ENCODE results near the gene HSPA12B.

- TF ChIP-seq, protein P1, sequence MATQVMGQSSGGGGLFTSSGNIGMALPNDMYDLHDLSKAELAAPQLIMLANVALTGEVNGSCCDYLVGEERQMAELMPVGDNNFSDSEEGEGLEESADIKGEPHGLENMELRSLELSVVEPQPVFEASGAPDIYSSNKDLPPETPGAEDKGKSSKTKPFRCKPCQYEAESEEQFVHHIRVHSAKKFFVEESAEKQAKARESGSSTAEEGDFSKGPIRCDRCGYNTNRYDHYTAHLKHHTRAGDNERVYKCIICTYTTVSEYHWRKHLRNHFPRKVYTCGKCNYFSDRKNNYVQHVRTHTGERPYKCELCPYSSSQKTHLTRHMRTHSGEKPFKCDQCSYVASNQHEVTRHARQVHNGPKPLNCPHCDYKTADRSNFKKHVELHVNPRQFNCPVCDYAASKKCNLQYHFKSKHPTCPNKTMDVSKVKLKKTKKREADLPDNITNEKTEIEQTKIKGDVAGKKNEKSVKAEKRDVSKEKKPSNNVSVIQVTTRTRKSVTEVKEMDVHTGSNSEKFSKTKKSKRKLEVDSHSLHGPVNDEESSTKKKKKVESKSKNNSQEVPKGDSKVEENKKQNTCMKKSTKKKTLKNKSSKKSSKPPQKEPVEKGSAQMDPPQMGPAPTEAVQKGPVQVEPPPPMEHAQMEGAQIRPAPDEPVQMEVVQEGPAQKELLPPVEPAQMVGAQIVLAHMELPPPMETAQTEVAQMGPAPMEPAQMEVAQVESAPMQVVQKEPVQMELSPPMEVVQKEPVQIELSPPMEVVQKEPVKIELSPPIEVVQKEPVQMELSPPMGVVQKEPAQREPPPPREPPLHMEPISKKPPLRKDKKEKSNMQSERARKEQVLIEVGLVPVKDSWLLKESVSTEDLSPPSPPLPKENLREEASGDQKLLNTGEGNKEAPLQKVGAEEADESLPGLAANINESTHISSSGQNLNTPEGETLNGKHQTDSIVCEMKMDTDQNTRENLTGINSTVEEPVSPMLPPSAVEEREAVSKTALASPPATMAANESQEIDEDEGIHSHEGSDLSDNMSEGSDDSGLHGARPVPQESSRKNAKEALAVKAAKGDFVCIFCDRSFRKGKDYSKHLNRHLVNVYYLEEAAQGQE (IDR thresholded peaks at IDR 0.05), result peak; percentile 84
- peak; percentile 94 for TF ChIP-seq POLR2A (IDR thresholded peaks at IDR 0.05; ENCODE audit: low read length)
- peak; percentile 58; the same call in 1 of the 2 replicates for TF ChIP-seq MYC (IDR thresholded peaks at IDR 0.05; ENCODE audit: borderline replicate concordance, low read length)
- no peak for TF ChIP-seq EP300 (IDR thresholded peaks at IDR 0.05)
- no peak for TF ChIP-seq HDAC2 (IDR thresholded peaks at IDR 0.05)
- peak; percentile 64; the same call in 1 of the 2 replicates for TF ChIP-seq BHLHE40 (IDR thresholded peaks at IDR 0.05; ENCODE audit: low read depth, low read length)
- no peak for TF ChIP-seq ESRRA (IDR thresholded peaks at IDR 0.05; ENCODE audit: borderline replicate concordance, low read length)
- no peak for TF ChIP-seq RAD21 (conservative IDR thresholded peaks at IDR 0.05 in 1 of 2, IDR thresholded peaks at IDR 0.05 in 1 of 2)
- TF ChIP-seq, protein P2, sequence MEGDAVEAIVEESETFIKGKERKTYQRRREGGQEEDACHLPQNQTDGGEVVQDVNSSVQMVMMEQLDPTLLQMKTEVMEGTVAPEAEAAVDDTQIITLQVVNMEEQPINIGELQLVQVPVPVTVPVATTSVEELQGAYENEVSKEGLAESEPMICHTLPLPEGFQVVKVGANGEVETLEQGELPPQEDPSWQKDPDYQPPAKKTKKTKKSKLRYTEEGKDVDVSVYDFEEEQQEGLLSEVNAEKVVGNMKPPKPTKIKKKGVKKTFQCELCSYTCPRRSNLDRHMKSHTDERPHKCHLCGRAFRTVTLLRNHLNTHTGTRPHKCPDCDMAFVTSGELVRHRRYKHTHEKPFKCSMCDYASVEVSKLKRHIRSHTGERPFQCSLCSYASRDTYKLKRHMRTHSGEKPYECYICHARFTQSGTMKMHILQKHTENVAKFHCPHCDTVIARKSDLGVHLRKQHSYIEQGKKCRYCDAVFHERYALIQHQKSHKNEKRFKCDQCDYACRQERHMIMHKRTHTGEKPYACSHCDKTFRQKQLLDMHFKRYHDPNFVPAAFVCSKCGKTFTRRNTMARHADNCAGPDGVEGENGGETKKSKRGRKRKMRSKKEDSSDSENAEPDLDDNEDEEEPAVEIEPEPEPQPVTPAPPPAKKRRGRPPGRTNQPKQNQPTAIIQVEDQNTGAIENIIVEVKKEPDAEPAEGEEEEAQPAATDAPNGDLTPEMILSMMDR (IDR thresholded peaks at IDR 0.05), result no peak; the same call in 2 of the 3 replicates
- TF ChIP-seq ZC3H11A (IDR thresholded peaks at IDR 0.05), result no peak
- no peak for TF ChIP-seq MAZ (IDR thresholded peaks at IDR 0.05; ENCODE audit: borderline replicate concordance, low read depth, low read length)
- TF ChIP-seq, protein P3, sequence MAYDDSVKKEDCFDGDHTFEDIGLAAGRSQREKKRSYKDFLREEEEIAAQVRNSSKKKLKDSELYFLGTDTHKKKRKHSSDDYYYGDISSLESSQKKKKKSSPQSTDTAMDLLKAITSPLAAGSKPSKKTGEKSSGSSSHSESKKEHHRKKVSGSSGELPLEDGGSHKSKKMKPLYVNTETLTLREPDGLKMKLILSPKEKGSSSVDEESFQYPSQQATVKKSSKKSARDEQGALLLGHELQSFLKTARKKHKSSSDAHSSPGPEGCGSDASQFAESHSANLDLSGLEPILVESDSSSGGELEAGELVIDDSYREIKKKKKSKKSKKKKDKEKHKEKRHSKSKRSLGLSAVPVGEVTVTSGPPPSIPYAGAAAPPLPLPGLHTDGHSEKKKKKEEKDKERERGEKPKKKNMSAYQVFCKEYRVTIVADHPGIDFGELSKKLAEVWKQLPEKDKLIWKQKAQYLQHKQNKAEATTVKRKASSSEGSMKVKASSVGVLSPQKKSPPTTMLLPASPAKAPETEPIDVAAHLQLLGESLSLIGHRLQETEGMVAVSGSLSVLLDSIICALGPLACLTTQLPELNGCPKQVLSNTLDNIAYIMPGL (CRISPR knock-in tag; IDR thresholded peaks at IDR 0.05; ENCODE audit: borderline replicate concordance), result no peak
- no peak for TF ChIP-seq JUNB (IDR thresholded peaks at IDR 0.05)
- TF ChIP-seq CEBPB (IDR thresholded peaks at IDR 0.05), result no peak
Observed at GRCh38 chr20:3767427-3768341, 35.2 kb downstream of the HSPA12B start, which contains the start of gene ADISSP.
